RKO (cell line): ENCODE data around the gene COG8.

Experiments
- DNase-seq: peaks from one replicate; pipeline ENCODE4 v3.0.0-alpha.2; 2016; ENCODE audit warnings: low spot score

The COG8 gene

DNA sequence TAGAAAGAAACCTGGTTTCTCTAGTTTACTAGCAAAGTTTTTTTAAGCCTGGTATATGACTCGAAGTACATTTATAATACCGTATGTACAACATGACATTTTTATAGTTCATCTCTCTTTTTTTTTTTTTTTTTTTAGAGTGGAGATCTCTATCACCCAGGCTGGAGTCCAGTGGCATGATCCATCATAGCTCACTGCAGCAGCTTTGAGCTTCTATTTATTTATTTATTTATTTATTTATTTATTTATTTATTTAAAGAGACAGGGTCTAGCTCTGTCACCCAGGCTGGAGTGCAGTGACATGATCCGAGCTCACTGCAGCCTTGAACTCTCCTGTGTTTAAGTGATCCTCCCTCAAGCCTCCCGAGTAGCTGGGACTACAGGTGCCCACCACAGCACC lies 54.1 kb downstream of the COG8 start:
- no peak for DNase-seq

DNA sequence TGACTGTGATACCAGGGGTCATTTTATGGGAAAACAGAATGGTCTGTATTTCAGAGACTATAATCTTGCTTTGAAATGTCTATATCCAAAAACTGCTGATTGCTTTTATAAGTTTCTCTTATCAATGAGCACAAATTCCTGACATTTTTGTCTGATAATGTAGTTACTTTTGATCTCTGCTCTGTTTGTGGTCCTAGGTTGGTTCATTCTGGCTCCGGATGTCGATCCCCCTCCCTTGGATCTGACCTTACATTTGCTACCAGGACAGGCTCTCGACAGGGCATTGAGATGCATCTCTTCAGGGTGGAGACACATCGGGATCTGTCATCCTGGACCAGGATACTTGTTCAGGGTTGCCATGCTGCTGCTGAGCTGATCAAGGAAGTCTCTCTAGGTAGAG lies 55.5 kb downstream of the COG8 start:
- no peak for DNase-seq

DNA sequence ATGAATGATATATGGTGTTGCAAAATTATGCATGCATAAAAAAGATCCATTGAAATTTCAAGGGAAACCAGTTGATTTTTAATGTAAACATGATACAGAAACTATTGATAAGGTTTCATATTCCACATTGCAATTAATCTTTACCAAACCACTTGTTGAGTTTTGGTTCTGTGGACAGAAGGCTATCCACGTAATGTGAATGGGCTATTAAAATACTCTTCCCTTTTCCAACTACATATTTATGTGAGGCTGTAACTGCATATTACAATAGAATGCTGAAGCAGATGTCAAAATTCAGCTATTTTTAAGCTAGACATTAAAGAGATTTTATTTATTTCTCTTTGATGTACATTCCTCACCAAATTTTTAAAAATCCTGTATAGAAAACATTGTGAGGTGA lies 62.0 kb downstream of the COG8 start:
- DNase-seq: no peak
